BJ (cell line): ENCODE measurements around the gene ATP6V0E2. TPM values are rescaled to one million over a fixed set of nuclear protein-coding genes. Genes with fewer than 3 reads are reported as not detected.

Experiments used
- CTCF ChIA-PET: fragments of 350-600 bp; formaldehyde crosslinking; extraction: SDS; loops from one replicate; lab custom pipeline; 2021; ENCODE audit warnings: antibody characterized with exemption, inconsistent platforms; lab: Yijun Ruan, JAX
- POLR2A ChIA-PET: fragments of 300-600 bp; sonication (Branson Sonifier 250); formaldehyde crosslinking; extraction: SDS; loops from one replicate; lab custom pipeline; 2021; ENCODE audit warnings: antibody characterized with exemption; lab: Charles Lee
- DNase-seq: peaks from one replicate; pipeline ENCODE4 v3.0.0-alpha.2; 2011; ENCODE audit warnings: low read depth
- H3K27me3 ChIP-seq: 2 replicates; pipeline ENCODE4 v1.6.0; 2011; ENCODE audit warnings: low read length; ENCODE audit not compliant: control insufficient read depth, insufficient read depth
- H3K36me3 ChIP-seq: 2 replicates; pipeline ENCODE4 v1.5.1; 2011; ENCODE audit warnings: low read length; ENCODE audit not compliant: control insufficient read depth, insufficient read depth
- H3K4me3 ChIP-seq: 2 replicates; pipeline ENCODE4 v1.5.1; 2011; ENCODE audit warnings: low read depth, mild to moderate bottlenecking, control low read depth, low read length
- polyA plus RNA-seq: library from polyadenylated mRNA; depleted of rRNA; stranded (reverse); fragments of >200 nt; gene quantifications from 2 replicates; pipeline ENCODE4 v1.2.3, GENCODE V29; 2011
- TF ChIP-seq, protein P1 (sequence below): IDR thresholded peaks from 2 replicates; pipeline ENCODE4 v1.5.1; 2011; ENCODE audit warnings: low read depth, mild to moderate bottlenecking, control low read depth, inconsistent platforms, low read length, moderate library complexity; ENCODE audit not compliant: insufficient read depth

ATP6V0E2 gene
- polyA plus RNA-seq, 1 experiment = 17.7 TPM

DNA sequence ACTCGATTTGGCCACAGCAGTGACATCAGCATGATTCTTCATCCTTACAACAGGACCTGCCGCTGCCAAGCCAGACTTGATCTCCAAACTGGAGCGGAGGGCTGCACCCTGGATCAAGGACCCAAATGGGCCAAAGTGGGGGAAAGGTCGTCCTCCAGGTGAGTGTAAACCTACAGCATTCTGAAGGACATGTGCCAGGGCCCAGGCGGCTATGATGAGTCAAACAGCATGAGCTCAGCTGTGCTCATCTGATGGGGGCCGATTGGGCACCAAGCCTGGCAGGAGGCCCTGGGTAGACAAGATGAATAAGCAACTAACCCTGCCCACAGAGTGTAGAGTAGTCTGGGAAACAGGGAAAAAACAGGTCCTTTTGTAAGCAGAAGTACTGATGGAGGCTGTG is 14.4 kb upstream of the ATP6V0E2 start:
- Histone ChIP-seq H3K36me3 (peaks cover 22% of the 10 kb centered on the region), H3K4me3 (no peak overlapping the region), H3K27me3 (no peaks in the 10 kb centered on the region)
- DNase-seq = no peak
- ChIA-PET CTCF (no interaction called here), POLR2A (no interaction called here)
- TF ChIP-seq, protein P1, sequence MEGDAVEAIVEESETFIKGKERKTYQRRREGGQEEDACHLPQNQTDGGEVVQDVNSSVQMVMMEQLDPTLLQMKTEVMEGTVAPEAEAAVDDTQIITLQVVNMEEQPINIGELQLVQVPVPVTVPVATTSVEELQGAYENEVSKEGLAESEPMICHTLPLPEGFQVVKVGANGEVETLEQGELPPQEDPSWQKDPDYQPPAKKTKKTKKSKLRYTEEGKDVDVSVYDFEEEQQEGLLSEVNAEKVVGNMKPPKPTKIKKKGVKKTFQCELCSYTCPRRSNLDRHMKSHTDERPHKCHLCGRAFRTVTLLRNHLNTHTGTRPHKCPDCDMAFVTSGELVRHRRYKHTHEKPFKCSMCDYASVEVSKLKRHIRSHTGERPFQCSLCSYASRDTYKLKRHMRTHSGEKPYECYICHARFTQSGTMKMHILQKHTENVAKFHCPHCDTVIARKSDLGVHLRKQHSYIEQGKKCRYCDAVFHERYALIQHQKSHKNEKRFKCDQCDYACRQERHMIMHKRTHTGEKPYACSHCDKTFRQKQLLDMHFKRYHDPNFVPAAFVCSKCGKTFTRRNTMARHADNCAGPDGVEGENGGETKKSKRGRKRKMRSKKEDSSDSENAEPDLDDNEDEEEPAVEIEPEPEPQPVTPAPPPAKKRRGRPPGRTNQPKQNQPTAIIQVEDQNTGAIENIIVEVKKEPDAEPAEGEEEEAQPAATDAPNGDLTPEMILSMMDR = no peak

DNA sequence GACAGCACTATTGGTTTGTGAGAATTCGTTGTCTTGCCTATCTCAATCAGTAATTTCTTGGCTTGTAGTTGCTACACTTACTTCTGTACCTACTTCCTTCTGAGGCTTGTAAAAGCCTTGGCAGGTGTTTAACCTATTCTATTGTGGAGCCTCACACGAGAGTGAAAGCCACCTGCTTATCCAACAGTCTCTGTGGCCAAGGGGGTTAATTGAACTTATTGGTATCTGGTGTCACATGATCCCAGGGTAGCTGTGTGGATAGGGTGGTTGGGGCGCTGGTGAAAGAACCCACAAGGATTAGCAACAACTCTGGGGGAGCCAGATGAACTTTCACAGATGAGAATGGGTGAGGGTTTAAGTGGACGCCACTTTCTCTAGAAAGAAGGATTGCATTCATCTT is 13.9 kb upstream of the ATP6V0E2 start:
- TF ChIP-seq, protein P1 = no peak
- no peaks in the 10 kb centered on the region for H3K27me3 ChIP-seq
- POLR2A ChIA-PET = no interaction called here
- CTCF ChIA-PET = interaction anchor here (1.5 kb wide), 1 partner anchor 10 kb away, joined by 5 read pairs; no protein-coding TSS in a partner anchor
- no peak for DNase-seq
- H3K36me3 ChIP-seq = peaks cover 22% of the 10 kb centered on the region
- no peak overlapping the region for H3K4me3 ChIP-seq

- ChIA-PET CTCF (interaction anchor here (1.3 to 1.5 kb wide), 2 partner anchors 9 to 11 kb away, joined by 4 to 5 read pairs; no protein-coding TSS in a partner anchor), POLR2A (no interaction called here)
- TF ChIP-seq, protein P1 = peak; percentile 28
- Histone ChIP-seq H3K27me3 (no peaks in the 10 kb centered on the region), H3K36me3 (peaks cover 24% of the 10 kb centered on the region), H3K4me3 (no peak overlapping the region)
- DNase-seq = no peak
Observed at GRCh38 chr7:149860821-149861727, 12.7 kb upstream of the ATP6V0E2 start.

GRCh38 chr7:149861728-149862045 is 12.1 kb upstream of the ATP6V0E2 start:
- H3K4me3 ChIP-seq = no peak overlapping the region
- POLR2A ChIA-PET = no interaction called here
- DNase-seq = no peak
- CTCF ChIA-PET = no interaction called here
- H3K27me3 ChIP-seq = no peaks in the 10 kb centered on the region
- TF ChIP-seq, protein P1 = no peak
- peaks cover 24% of the 10 kb centered on the region for H3K36me3 ChIP-seq

GRCh38 chr7:149862156-149862555 is 11.6 kb upstream of the ATP6V0E2 start:
- ChIA-PET POLR2A (no interaction called here), CTCF (no interaction called here)
- DNase-seq = no peak
- TF ChIP-seq, protein P1 = no peak
- Histone ChIP-seq H3K27me3 (no peaks in the 10 kb centered on the region), H3K4me3 (no peak overlapping the region), H3K36me3 (peaks cover 24% of the 10 kb centered on the region)
